NCI-H2107 treated with DMSO at 0.1 percent for 48 hours (cell line): ENCODE data around the gene STRBP.
"Not testable (repeated sequence)": the region's sequence is repeated elsewhere in the genome, so short reads cannot be mapped to it uniquely, and the experiment has no call there.

Experiments used
- DNase-seq: peaks from one replicate; lab custom pipeline; 2025; ENCODE audit not compliant: unreplicated experiment; lab: John Stamatoyannopoulos, UW

STRBP gene

GRCh38 chr9:123251324-123251723 lies 17.1 kb downstream of the STRBP start:
- DNase-seq, result no peak

GRCh38 chr9:123250504-123250903 lies 17.9 kb downstream of the STRBP start:
- DNase-seq, result no peak

DNA sequence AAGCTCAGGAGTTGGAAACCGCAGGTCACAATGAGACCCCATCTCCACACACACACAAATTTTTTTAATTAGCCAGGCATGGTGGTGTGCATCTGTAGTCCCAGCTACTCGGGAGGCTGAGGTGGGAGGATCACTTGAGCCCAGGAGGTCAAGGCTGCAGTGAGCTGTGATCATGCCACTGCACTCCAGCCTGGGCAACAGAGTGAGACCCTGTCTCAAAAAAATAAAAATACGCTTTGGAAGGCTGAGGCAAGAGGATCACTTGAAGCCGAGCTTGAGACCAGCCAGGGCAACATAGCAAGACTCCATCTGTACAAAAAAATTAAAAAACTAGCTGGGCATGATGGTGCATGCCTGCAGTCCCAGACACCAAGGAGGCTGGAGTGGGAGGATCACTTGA lies 19.2 kb downstream of the STRBP start:
- DNase-seq, result not testable (repeated sequence)

GRCh38 chr9:123248630-123249029 lies 19.8 kb downstream of the STRBP start:
- DNase-seq, result no peak

DNA sequence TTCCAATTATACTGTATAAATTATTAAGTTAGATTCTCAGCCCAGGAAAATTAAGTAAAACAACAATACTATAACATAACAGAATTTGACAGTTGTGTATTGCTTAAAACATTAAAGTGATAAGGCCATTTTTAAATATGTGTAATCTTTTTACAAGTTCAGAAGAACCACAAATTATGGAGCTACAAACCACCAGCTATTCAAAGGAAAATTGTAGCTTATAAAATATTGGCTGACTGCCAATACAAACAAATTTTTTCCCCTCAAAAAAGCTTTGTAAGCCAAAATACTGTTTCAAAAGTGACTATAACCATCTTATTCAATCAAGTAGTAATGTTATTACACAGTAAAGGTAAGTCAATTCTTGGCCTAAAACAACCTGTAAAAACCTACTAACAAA lies 21.9 kb downstream of the STRBP start:
- no peak for DNase-seq

GRCh38 chr9:123239726-123240125 lies 28.7 kb downstream of the STRBP start:
- DNase-seq, result no peak

DNA sequence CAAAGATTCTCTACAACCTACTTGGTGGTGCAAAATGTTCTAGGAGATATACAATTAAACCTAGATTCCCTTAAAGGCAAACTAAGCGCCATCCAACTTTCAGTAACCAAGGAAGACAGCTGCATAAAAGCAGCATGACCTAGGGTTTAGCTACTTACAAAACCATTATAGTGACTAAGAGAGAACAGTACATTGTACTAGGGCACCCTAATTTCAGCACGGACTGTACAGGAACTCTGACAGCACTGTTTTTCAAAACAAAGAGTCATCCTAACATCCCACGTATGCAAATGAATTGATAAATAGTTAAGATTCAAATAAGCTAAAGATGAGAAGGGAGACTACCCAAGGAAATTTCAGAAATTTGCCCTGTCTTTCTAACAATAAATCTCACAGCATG lies 30.0 kb downstream of the STRBP start:
- DNase-seq, result no peak

DNA sequence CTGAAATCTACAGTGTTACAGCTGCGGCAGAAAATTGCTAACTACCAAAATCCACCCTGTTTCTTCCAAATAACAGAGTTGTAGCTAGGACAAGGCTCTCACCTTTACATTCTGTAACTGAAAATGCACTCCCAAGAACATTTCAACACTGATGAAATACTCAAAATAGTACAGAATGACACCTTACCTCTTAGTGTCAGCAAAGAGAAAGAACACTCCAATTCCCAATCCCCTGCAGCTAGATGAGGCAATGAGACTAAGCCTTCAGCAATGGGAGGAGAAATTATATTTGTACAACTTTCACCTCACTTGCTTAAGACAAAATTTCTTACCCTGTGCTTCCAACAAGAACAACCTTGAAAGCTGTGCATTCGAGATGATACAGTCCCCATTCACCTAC lies 31.2 kb downstream of the STRBP start:
- no peak for DNase-seq

DNA sequence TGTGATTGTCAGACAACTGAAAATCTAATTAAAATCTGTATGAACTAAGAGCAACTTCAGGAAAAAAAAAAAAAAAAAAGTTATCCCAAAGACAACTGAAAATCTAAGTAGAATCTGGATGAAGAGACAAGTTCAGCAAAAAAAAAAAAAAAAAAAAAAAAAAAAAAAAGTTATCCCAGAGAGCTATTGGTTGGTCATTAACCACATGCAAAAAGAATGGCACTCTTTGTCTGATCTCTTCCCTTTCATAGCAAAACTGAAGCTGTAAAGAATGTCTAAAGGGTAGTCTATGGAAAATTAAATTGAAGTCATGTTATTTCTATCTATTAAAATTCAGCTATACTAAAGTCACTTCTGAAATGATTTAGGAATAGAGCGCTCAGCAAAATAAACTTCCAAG lies 32.9 kb downstream of the STRBP start:
- no peak for DNase-seq

GRCh38 chr9:123234853-123235252 lies 33.5 kb downstream of the STRBP start:
- no peak for DNase-seq

DNA sequence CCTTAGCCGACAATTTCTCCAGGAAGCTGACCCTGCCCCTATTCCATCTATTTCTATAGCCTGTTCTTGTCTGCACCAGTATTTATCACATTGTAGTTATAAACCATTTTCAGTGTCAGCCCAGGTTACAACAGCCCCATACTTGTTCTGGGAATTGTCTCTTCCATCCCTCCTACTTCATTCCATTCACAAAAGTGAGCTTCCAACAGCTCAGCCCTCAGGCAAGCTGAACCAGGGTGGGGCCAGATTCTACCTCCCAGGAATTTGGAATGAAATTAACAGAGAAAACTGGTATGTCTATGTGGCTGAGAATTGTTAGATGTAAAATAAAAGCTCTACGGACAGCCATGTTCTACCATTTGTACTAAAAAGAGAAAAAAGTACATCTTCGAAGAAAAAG lies 36.1 kb downstream of the STRBP start:
- DNase-seq, result no peak

DNA sequence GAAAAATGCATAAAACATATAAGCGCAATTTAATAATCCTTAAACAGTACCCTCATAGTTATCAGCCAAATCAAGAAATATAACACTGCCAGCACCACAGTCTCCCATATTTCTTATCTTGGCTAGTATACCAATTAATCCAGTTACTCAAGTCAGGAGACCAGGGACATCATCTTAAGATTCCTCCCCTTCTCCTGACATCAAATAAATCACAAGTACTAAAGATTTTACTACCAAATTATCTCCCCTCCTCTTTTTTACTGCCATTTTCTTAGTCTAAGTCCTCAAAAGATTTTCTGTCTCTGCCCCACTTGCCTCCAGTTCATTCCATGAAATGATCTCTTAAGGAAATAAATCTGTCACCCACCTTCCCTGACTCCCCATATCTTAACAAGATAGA lies 37.0 kb downstream of the STRBP start:
- DNase-seq, result no peak

GRCh38 chr9:123228967-123229366 lies 39.4 kb downstream of the STRBP start:
- no peak for DNase-seq

GRCh38 chr9:123225995-123226394 lies 42.4 kb downstream of the STRBP start:
- no peak for DNase-seq

- DNase-seq, result no peak
Observed at GRCh38 chr9:123225374-123225813, 43.0 kb downstream of the STRBP start.

DNA sequence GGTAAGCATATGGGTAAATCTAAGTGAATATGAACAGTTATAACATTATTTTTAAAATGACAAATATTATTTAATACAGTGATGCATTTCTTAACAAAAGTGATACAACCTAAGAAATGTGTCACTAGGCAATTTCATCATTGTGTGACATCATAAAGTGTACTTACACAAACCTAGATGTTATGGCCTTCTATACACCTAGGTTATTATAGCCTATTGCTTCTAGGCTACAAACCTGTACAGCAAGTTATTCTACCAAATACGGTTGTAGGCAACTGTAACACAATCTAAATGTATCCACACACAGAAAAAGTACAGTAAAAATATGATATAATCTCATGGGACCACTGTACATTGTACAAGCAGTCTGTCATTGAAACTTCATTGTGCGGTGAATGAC lies 48.3 kb downstream of the STRBP start:
- DNase-seq, result no peak

- no peak for DNase-seq
Observed at GRCh38 chr9:123218831-123219230, 49.6 kb downstream of the STRBP start.

- DNase-seq, result no peak
Observed at GRCh38 chr9:123217128-123217654, 51.2 kb downstream of the STRBP start.

GRCh38 chr9:123216251-123216797 lies 52.1 kb downstream of the STRBP start:
- DNase-seq, result no peak

GRCh38 chr9:123211081-123211480 lies 57.3 kb downstream of the STRBP start:
- DNase-seq, result no peak

GRCh38 chr9:123208626-123209174 lies 59.7 kb downstream of the STRBP start:
- no peak for DNase-seq

GRCh38 chr9:123206065-123206464 lies 62.3 kb downstream of the STRBP start:
- no peak for DNase-seq

DNA sequence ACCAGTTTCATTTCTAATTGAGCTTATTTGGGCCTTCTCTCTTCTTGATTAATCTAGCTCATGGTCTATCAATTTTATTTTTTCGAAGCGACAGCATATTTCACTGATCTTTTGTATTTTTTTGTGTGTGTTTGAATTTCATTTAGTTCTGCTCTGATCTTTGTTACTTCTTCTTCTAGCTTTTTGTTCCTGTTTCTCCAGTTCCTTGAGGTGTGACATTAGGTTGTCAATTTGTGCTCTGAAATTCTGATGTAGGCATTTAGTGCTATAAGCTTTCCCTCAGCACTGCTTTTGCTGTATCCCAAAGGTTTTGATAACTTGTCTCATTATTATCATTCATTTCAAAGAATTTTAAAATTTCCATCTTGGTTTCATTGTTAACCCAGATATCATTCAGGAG lies 67.3 kb downstream of the STRBP start:
- no peak for DNase-seq
